LHCN-M2 (cell line): ENCODE measurements around the gene KIAA1328. TPM values are rescaled to one million over a fixed set of nuclear protein-coding genes. Genes with fewer than 3 reads are reported as not detected.
"Not testable (repeated sequence)": the region's sequence is repeated elsewhere in the genome, so short reads cannot be mapped to it uniquely, and the experiment has no call there.

Source experiments
- DNase-seq: peaks from one replicate; pipeline ENCODE4 v3.0.0-alpha.2; 2012; ENCODE audit warnings: low read depth
- total RNA-seq: library from RNA; depleted of rRNA; stranded (reverse); fragments of >200 nt; gene quantifications from 2 replicates; pipeline ENCODE4 v1.2.3, GENCODE V29; 2014

KIAA1328 gene
- total RNA-seq, 1 experiment from 2014 or later, result 6.1 TPM

GRCh38 chr18:37139876-37140275 is 310.9 kb downstream of the KIAA1328 start:
- no peak for DNase-seq

- no peak for DNase-seq
Observed at GRCh38 chr18:37144921-37145320, 316.0 kb downstream of the KIAA1328 start.

- no peak for DNase-seq
Observed at GRCh38 chr18:37156330-37156942, 327.5 kb downstream of the KIAA1328 start.

GRCh38 chr18:37160038-37160820 is 331.3 kb downstream of the KIAA1328 start:
- DNase-seq, result no peak

- DNase-seq, result no peak
Observed at GRCh38 chr18:37161491-37161890, 332.6 kb downstream of the KIAA1328 start.

- no peak for DNase-seq
Observed at GRCh38 chr18:37162551-37162950, 333.6 kb downstream of the KIAA1328 start.

- no peak for DNase-seq
Observed at GRCh38 chr18:37163119-37163518, 334.2 kb downstream of the KIAA1328 start.

- no peak for DNase-seq
Observed at GRCh38 chr18:37166491-37166890, 337.6 kb downstream of the KIAA1328 start.

GRCh38 chr18:37166966-37167365 is 338.0 kb downstream of the KIAA1328 start:
- DNase-seq, result not testable (repeated sequence)

GRCh38 chr18:37170984-37171383 is 342.1 kb downstream of the KIAA1328 start:
- no peak for DNase-seq

- no peak for DNase-seq
Observed at GRCh38 chr18:37173384-37173783, 344.5 kb downstream of the KIAA1328 start.

GRCh38 chr18:37175727-37176620 is 347.0 kb downstream of the KIAA1328 start:
- DNase-seq, result no peak

- DNase-seq, result no peak
Observed at GRCh38 chr18:37176621-37176934, 347.7 kb downstream of the KIAA1328 start.

GRCh38 chr18:37179384-37179783 is 350.5 kb downstream of the KIAA1328 start:
- DNase-seq, result peak; percentile 5

GRCh38 chr18:37180086-37180485 is 351.2 kb downstream of the KIAA1328 start:
- no peak for DNase-seq

- DNase-seq, result no peak
Observed at GRCh38 chr18:37182340-37183135, 353.6 kb downstream of the KIAA1328 start.

GRCh38 chr18:37184209-37184868 is 355.4 kb downstream of the KIAA1328 start:
- DNase-seq, result no peak

- peak; percentile 7 for DNase-seq
Observed at GRCh38 chr18:37188016-37188791, 359.3 kb downstream of the KIAA1328 start.

GRCh38 chr18:37199741-37200140 is 370.8 kb downstream of the KIAA1328 start:
- no peak for DNase-seq

GRCh38 chr18:37207343-37207742 is 378.4 kb downstream of the KIAA1328 start:
- no peak for DNase-seq
